Mesenteric fat pad (tissue), 1 donor: ENCODE data around the gene ZNF746. TPM values are rescaled to one million over a fixed set of nuclear protein-coding genes. Genes with fewer than 3 reads are reported as not detected.

Source experiments
- DNase-seq: peaks from one replicate; pipeline ENCODE4 v3.0.0-alpha.2; 2020; ENCODE audit warnings: low spot score
- total RNA-seq: library from RNA; stranded (reverse); fragmentation: NEBNext Ultra II Directional; extraction: Animal tissue kit (Norgen Biotek cat#: 25700); gene quantifications from one replicate; pipeline ENCODE4 v1.2.1, GENCODE V29; 2021
- donor health status: DM: yes; HTN: yes; CAD: no.

The ZNF746 gene
- total RNA-seq, 1 donor from 2014 or later, result 19.9 TPM

DNA sequence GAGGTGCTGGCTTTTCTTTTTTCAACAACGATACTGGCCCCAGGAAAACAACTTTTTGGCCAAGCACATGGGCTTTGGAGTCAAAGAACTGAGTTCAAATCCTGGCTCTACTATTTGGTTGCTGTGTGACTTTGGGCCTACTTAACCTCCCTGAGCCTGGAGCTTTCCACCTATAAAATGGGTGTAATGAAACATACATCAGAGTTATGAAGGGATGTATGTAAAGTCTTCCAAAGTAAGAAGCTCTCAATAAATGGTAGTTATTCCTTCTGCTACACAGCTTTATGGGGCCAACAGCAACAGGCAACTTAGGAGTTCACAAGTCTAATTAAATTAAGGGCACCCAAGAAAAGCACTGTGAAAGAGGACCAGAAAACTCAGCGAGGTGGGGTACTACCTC lies 69.7 kb downstream of the ZNF746 start:
- DNase-seq, result no peak

DNA sequence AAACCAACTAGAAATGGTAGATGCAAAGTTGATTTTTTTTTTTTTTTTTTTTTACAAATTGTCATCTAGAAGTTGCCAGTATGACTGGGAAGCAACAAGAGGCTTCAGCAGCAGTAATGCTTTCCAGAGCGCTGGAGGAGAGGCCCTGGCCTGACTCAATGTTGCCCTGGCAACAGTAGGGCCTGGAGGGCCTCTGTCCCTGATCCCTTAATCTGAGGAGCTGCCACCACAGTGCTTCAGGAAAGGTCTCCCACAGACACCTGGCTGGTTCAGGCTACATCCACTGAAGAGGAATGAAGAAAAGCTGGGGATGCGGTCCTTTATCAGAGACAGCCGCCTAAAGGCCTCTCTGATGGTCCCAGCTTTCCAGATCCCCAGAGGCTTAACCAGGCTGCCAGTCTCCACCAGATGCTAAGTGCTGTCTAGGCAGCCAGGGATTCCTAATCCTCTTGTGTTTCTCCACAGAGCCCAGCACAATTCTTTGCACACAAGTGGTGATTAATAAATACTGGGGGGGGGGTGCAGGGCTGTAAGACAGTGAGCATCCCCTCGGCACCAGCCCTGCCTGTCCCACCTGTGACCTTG lies 70.4 kb downstream of the ZNF746 start:
- DNase-seq, result no peak

DNA sequence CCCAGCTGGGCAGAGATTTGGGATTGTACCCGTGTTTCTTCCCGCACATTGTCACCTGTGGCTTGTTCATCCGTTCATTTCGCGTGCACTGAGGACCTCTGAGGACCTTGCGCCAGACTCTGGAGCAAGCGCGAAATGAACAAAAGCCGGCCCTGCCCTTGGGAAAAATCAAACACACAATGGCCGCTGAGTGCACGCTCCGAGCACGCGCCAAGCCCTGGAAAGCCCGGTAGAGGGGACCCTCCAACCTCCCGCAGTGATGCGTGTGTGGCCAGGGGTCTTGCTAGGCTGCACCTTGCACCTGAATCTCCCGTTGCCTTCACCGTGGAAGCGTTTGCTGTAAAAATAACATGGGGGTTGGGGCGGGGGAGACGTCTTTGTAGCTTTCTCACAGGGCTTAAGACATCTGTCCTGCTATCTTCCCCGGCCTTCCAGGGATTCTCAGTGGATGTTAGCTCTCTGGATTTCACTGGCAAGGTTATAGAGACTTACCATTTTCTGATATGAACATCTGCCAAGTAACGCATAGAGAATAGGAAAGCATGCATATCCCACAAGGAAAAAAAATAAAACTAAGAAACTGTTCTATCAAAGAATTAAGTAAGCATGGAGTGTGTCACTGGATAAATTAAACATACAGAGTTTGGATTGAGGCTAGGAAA lies 74.0 kb downstream of the ZNF746 start:
- DNase-seq, result no peak

DNA sequence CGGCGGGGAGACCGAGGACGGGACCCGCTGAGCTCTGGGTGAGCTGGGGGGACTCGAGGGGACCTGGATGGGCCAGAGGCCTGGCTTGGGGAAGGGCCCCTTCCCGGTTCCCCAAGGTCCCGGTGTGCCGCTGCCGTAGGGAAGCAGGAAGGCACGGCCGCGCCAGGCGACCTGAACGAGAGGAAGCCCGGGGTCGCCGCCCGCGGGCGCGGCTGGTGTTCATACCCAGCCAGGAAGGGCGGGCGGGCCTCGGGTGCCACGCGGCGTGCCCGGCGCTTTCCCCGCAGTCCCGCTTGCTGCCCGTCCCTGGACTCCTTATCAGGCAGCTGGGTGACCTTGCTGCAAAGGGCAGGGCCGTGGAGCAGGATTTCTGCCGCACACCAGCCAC lies 74.7 kb downstream of the ZNF746 start:
- DNase-seq, result no peak

Other genes starting within 250 kb of the ZNF746 start
- gene ZNF783, start 235.6 kb downstream of the ZNF746 start, total RNA-seq, result 12.2 TPM
- gene ZNF777, start 36.7 kb downstream of the ZNF746 start, total RNA-seq, result 9.2 TPM